Activated T-helper 2 cell treated with anti-CD3 and anti-CD28 coated beads, Interferon-gamma antibody, Interleukin-2, Interleukin-4, amounts not matched to agents 10 μg/mL and 5 μg/mL and 100 μg/mL, durations not matched to agents 14 hours and 24 hours and 36 hours (primary cell): ENCODE data around the gene PDE8A. TPM values are rescaled to one million over a fixed set of nuclear protein-coding genes. Genes with fewer than 3 reads are reported as not detected.

Source experiments
- DNase-seq: peaks from one replicate; pipeline ENCODE4 v3.0.0; 2021; ENCODE audit warnings: low spot score
- H3K27ac Mint-ChIP-seq: one replicate; pipeline ENCODE4 v1.8.0; 2021; ENCODE audit warnings: mixed read lengths
- H3K27me3 Mint-ChIP-seq: one replicate; pipeline ENCODE4 v1.8.0; 2021; ENCODE audit warnings: low read depth, mixed read lengths
- H3K36me3 Mint-ChIP-seq: one replicate; pipeline ENCODE4 v1.8.0; 2021; ENCODE audit warnings: low read depth, mixed read lengths
- H3K4me1 Mint-ChIP-seq: one replicate; pipeline ENCODE4 v1.8.0; 2021; ENCODE audit warnings: low read depth, mixed read lengths
- H3K4me3 Mint-ChIP-seq: one replicate; pipeline ENCODE4 v1.8.0; 2021; ENCODE audit warnings: low read depth, mild to moderate bottlenecking, moderate library complexity, mixed read lengths
- H3K9me3 Mint-ChIP-seq: one replicate; pipeline ENCODE4 v1.8.0; 2021; ENCODE audit warnings: mixed read lengths
- intact Hi-C: fragments of 100-400 bp; cut with micrococcal nuclease; formaldehyde crosslinking; loops from one replicate; pipeline ENCODE4 v1.15.1; 2023
- total RNA-seq: library from RNA; stranded (reverse); gene quantifications from 2 replicates; pipeline ENCODE4 v1.2.3, GENCODE V29; 2022

Gene PDE8A
- total RNA-seq, 1 donor from 2014 or later: 20.4 TPM

GRCh38 chr15:85003593-85004312 lies 22.1 kb downstream of the PDE8A start:
- intact Hi-C loops: no loop called here
- DNase-seq: no peak
- no peaks in the 10 kb centered on the region for H3K9me3 Mint-ChIP-seq
- H3K27me3 Mint-ChIP-seq: no peaks in the 10 kb centered on the region
- H3K36me3 Mint-ChIP-seq: no peaks in the 10 kb centered on the region
- H3K4me1 Mint-ChIP-seq: peaks cover 15% of the 10 kb centered on the region
- no peak overlapping the region for H3K4me3 Mint-ChIP-seq
- no peak overlapping the region for H3K27ac Mint-ChIP-seq

GRCh38 chr15:85004550-85004949 lies 22.9 kb downstream of the PDE8A start:
- no peaks in the 10 kb centered on the region for H3K36me3 Mint-ChIP-seq
- H3K4me3 Mint-ChIP-seq: no peak overlapping the region
- H3K27ac Mint-ChIP-seq: no peak overlapping the region
- H3K4me1 Mint-ChIP-seq: peaks cover 19% of the 10 kb centered on the region
- intact Hi-C loops: no loop called here
- DNase-seq: no peak
- H3K9me3 Mint-ChIP-seq: no peaks in the 10 kb centered on the region
- H3K27me3 Mint-ChIP-seq: no peaks in the 10 kb centered on the region

DNA sequence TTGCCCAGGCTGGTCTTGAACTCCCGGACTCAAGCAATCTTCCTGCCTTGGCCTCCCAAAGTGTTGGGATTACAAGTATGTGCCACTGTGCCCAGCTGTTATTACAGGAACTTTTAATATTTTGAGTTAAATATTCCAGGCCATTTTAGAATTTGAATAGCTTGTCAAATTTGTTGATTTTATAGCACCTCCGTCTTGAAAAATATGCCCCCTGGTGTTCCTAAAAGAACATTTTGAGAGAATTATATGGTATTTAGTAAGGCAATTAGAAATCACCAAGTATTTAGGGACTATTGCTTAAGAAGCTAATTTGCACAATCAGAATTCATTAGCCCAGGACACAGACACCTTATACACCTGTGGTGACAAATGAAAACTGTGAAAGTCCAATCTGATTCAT lies 23.7 kb downstream of the PDE8A start:
- intact Hi-C loops: no loop called here
- Mint-ChIP-seq H3K27me3 (no peaks in the 10 kb centered on the region), H3K4me3 (no peak overlapping the region), H3K36me3 (no peaks in the 10 kb centered on the region), H3K9me3 (no peaks in the 10 kb centered on the region), H3K4me1 (peaks cover 23% of the 10 kb centered on the region), H3K27ac (no peak overlapping the region)
- no peak for DNase-seq

- Mint-ChIP-seq H3K27ac (no peak overlapping the region), H3K4me3 (no peak overlapping the region), H3K9me3 (no peaks in the 10 kb centered on the region), H3K4me1 (peaks cover 25% of the 10 kb centered on the region), H3K27me3 (no peaks in the 10 kb centered on the region), H3K36me3 (no peaks in the 10 kb centered on the region)
- intact Hi-C loops: no loop called here
- no peak for DNase-seq
These were observed 24.1 kb downstream of the PDE8A start for GRCh38 chr15:85005746-85006145.

DNA sequence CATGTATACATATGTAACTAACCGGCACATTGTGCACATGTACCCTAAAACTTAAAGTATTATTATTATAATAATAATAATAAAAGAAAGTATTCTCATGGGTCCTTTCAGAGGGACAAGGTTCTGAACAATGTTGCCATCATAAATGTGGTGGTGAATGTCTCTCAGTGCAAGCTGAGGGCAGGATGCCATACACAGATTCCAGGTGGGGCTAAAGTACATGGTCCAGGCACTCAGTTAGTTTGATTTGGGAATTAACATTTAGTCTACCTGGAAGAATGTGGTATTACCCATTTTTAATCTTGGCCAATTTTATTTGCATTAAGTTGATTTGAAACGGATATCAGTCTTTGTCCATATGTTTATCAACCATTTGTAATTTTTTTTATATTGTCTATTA lies 24.5 kb downstream of the PDE8A start:
- intact Hi-C loops: no loop called here
- no peak overlapping the region for H3K27ac Mint-ChIP-seq
- H3K4me3 Mint-ChIP-seq: no peak overlapping the region
- H3K9me3 Mint-ChIP-seq: peaks cover 4% of the 10 kb centered on the region
- peaks cover 27% of the 10 kb centered on the region for H3K4me1 Mint-ChIP-seq
- no peaks in the 10 kb centered on the region for H3K27me3 Mint-ChIP-seq
- H3K36me3 Mint-ChIP-seq: peaks cover 2% of the 10 kb centered on the region
- DNase-seq: no peak

DNA sequence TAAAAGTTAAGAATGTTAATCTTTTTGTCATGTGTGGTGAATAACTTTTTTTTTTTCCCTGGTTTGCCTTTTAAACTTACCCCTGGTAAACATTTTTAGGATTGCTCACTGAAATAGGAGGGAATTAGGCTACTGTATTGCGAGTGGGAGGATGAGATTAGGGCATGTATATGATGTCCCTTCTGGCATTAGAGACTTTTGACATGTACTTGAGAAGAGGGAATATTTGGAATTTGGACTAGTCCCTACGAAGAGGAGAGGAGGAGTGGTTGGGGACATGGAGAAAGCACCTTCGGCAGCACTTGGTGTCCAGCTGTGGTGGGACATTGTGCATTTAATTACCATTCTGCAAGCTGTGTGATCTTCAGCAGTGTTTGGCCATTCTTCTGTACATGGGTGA lies 25.0 kb downstream of the PDE8A start:
- Mint-ChIP-seq H3K27me3 (no peaks in the 10 kb centered on the region), H3K4me1 (peaks cover 27% of the 10 kb centered on the region), H3K27ac (no peak overlapping the region), H3K4me3 (no peak overlapping the region), H3K36me3 (peaks cover 2% of the 10 kb centered on the region), H3K9me3 (peaks cover 5% of the 10 kb centered on the region)
- no peak for DNase-seq
- intact Hi-C loops: no loop called here

- Mint-ChIP-seq H3K9me3 (peaks cover 5% of the 10 kb centered on the region), H3K4me3 (no peak overlapping the region), H3K27ac (no peak overlapping the region), H3K36me3 (peaks cover 2% of the 10 kb centered on the region), H3K4me1 (peaks cover 25% of the 10 kb centered on the region), H3K27me3 (no peaks in the 10 kb centered on the region)
- intact Hi-C loops: no loop called here
- no peak for DNase-seq
These were observed 25.5 kb downstream of the PDE8A start for GRCh38 chr15:85007137-85007536.

DNA sequence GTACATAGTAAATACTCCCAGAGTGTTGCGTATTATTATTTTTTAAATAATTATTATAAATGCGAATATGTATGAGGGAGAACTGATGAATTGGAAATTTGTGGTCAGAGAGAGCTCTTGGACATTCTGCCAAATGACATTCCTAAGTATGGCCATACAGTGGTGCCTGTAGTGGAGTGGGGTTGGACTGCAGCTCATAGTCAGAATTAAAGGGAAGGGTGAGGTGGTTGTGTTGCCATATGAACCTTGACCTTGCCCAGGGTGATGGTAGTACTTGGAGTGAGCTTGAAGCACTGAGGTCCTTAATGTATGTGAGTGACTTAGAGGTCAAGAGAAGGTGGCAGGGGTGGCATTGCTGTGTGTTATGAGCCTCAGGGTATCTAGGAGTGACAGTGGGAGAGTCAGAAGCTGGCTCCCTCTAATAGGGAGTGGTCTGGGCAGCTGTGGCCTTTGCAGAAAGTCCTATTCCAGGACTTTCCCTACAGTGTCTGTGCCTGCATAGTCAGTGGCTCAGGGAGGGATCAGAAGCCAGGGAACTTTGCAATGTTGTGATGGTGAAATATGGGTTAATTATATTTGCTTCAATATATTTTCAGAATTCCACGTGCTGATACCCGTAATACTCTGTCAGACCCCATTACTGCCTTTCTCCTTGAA lies 26.2 kb downstream of the PDE8A start:
- peaks cover 5% of the 10 kb centered on the region for H3K9me3 Mint-ChIP-seq
- H3K4me1 Mint-ChIP-seq: peaks cover 19% of the 10 kb centered on the region
- intact Hi-C loops: no loop called here
- H3K4me3 Mint-ChIP-seq: no peak overlapping the region
- DNase-seq: no peak
- no peak overlapping the region for H3K27ac Mint-ChIP-seq
- H3K36me3 Mint-ChIP-seq: peaks cover 2% of the 10 kb centered on the region
- H3K27me3 Mint-ChIP-seq: no peaks in the 10 kb centered on the region

DNA sequence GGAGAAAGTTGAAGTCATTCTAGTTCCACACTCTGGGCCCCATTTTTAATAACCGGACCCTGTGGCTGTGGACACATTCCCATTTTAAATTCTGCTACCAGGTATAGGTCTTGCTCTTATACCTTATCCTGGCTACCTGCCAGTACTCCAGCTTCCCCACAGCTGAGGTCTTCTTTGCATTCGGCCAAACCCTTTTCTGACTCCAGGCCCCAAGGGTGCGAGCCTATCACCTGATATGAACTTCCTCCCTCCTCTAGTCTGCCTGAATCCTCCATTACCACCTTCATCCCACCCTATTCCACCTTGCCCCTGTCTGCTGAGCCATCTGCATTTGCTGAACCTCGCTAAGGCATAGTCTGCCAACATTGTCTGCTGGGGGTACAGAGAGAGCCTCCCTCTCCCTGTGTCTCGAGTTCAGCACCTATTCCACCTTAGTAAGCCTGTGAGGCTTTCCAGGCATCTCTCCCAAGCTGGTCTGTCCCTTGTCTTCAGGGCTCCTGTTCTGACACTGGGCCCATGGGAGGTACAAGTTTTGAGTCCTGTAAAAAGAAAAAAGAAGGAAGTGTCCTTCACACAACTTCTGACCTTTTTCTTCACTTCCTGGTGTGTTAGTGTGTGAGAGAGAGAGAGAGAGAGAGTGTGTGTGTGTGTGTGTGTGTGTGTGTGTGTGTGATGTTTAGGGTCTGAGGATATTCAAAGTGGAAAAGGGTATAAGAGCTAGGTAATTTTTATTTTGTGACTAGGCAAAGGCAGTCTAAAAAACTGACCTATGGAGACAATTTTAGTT lies 27.0 kb downstream of the PDE8A start:
- Mint-ChIP-seq H3K27ac (no peak overlapping the region), H3K9me3 (peaks cover 5% of the 10 kb centered on the region), H3K36me3 (peaks cover 2% of the 10 kb centered on the region), H3K4me3 (no peak overlapping the region), H3K4me1 (peaks cover 16% of the 10 kb centered on the region), H3K27me3 (no peaks in the 10 kb centered on the region)
- DNase-seq: no peak
- intact Hi-C loops: no loop called here

- H3K4me3 Mint-ChIP-seq: no peak overlapping the region
- no peaks in the 10 kb centered on the region for H3K27me3 Mint-ChIP-seq
- peaks cover 14% of the 10 kb centered on the region for H3K4me1 Mint-ChIP-seq
- intact Hi-C loops: no loop called here
- DNase-seq: no peak
- peaks cover 2% of the 10 kb centered on the region for H3K36me3 Mint-ChIP-seq
- peaks cover 5% of the 10 kb centered on the region for H3K9me3 Mint-ChIP-seq
- no peak overlapping the region for H3K27ac Mint-ChIP-seq
These were observed 27.8 kb downstream of the PDE8A start for GRCh38 chr15:85009435-85009834.

DNA sequence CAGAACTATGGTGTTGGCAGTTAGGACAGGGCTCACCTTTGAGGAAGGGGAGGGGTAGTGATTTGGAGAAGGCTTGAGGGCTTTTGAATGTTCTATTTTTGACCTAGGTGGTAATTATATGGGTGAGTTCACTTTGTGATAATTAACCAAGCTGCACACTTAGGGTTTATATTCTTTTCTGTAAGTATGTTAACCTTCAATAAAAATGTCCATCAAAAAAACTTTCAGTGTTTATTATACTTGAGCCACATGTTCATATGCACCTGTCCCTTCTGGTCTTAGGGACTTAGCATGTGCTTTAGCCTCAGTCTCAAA lies 28.4 kb downstream of the PDE8A start:
- Mint-ChIP-seq H3K27me3 (no peaks in the 10 kb centered on the region), H3K27ac (no peak overlapping the region), H3K4me1 (peaks cover 14% of the 10 kb centered on the region), H3K4me3 (no peak overlapping the region), H3K9me3 (peaks cover 5% of the 10 kb centered on the region), H3K36me3 (peaks cover 2% of the 10 kb centered on the region)
- intact Hi-C loops: no loop called here
- no peak for DNase-seq

- Mint-ChIP-seq H3K36me3 (peaks cover 2% of the 10 kb centered on the region), H3K4me3 (no peak overlapping the region)
- intact Hi-C loops: no loop called here
These were observed 28.9 kb downstream of the PDE8A start for GRCh38 chr15:85010386-85011159.

More at GRCh38 chr15:85010386-85011159, 28.9 kb downstream of the PDE8A start:
- no peak for DNase-seq
- H3K27ac Mint-ChIP-seq: no peak overlapping the region
- H3K27me3 Mint-ChIP-seq: no peaks in the 10 kb centered on the region
- H3K9me3 Mint-ChIP-seq: peaks cover 5% of the 10 kb centered on the region
- peaks cover 14% of the 10 kb centered on the region for H3K4me1 Mint-ChIP-seq
